Dermis microvascular lymphatic vessel endothelial cell (primary cell): Measurements from ENCODE around the gene FARS2. TPM values are rescaled to one million over a fixed set of nuclear protein-coding genes. Genes with fewer than 3 reads are reported as not detected.

Experiments used
- DNase-seq, 2 donors: peaks; one replicate each; pipeline versions ENCODE4 v3.0.0 to v3.0.0-alpha.2; 2010; ENCODE audit warnings: low read depth in 2 of 2
- total RNA-seq: library from RNA; depleted of rRNA; stranded (reverse); fragments of >200 nt; gene quantifications from 2 replicates; pipeline ENCODE4 v1.2.1, GENCODE V29; 2014

The FARS2 gene
- total RNA-seq, 1 donor from 2014 or later, result 26.8 TPM

DNA sequence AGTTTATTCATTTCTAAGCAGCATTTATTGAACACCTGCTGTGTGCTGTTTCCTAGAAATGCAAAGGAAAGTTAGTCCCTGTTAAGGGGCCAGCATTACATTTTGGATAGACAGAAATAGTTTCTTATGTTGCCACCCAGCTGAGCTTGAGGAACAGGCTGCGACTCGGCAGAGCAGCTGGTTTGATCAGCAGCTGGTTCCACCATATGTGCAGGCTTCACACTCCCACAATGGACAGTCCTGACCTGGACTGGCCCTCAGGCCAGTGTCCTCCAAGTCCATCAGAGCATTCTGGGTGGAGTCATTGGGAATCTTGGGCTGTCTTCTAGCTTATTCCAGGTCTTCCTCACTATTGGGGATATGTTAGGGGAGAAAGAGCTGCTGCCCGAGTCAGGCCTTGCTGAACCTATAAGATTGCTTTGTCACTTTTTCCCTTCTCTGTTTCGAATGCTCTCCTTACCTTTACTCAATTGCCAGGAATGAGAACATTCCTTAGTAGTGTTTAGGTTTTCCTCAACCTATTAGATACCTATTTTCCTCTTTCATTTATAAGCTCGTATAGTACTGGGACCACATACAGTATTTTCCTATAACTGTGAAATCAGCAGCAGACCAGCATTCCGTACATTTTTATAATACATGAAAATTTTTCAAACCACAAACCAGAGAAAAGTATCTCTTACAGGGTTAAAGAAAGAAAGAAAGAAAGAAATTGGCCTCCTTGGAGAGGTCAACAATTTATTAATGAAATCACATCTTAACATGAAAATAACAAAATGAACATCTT lies 203.0 kb downstream of the FARS2 start:
- DNase-seq, result no peak

DNA sequence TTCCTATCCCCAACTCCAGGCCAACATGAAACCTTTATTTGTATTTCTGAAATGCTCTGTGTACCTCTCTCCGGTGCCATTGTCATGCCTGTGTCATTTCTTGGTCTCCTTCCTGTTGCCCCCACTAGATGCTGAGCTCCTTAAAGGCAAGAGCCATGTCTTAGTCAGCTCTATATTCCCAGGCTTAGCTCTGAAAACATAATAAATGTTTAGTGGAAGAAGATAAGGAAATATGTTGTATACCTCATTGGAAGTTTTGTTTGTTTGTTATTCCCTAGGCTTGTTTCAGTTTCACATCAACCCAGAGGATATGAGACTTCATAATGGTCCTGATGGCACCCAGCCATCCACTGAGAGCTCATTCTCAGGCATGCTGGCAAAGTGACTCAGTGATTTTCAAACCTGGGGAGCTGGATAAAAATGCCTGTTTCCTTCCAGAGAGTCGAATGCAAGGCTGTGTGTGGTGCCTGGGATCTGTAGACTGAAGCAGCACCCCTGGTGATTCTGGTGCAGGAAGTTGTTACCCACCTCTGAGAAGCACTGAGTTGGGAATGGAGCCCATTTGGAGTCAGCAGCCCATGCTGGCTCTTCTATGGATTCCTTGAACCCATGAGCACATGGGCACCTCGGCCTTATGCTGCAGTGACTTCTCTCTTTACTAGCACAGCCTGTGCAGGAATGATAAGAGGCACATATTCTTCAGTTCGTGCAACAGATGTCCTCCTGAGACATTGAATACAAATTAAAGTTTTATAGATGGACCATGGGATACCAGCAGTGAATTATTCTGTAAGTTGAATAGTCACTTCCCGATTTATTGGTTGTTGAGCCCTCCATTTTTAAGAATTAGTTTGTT lies 205.2 kb downstream of the FARS2 start:
- peak in 1 of 2 donors; percentile 53 for DNase-seq

DNA sequence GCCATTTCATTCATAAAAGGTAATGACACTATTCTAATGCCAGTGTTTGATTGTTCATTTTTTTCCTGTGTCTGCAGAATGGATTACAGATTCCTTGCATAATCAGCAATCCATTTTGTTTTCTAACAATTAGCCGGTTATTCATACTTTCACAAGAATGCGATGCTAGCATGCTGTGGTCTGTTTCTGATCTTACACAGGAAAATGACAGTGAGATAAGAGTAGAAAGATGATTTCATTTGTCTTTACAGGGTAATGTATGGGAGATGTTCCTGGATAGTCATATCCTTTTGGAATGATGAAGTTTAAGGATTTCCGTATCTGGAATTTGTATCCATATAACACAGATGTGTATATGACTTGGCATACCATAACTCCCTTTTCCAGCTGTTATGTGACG lies 207.3 kb downstream of the FARS2 start:
- DNase-seq, result no peak

DNA sequence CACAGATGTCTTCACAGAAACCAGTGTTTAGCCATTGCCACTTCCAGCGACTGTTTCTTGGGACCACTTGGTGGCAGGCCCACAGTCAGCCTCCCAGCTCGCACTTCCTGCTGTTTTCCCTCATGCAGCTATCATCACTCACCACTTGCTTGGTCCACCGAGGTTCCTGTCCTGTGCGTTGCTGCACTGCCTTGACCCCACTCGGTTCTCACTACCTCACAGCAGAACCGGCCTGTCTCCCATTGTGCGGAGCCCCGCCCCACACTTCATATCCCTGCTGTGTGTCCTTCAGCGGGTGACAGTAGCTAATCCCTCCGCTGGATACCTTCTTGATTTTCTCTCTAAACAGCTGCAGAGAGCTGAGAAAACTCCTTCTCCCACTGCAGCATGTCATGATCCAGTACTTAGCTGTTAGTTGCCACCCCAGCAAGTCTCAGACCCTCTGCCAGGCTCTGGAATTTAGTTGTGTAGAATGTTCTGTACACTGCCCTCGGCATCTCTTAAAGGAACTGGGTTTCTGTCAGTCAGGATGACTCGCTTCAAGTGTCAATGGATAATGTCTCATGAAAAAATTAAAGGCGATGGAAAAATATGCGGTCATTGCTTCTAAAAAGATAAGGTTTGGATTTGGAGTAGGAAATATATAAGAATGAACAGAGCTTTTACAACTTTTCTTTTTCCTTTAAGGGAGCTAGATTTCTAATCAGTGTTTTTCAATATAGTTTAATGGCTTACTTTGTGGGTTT lies 208.0 kb downstream of the FARS2 start:
- peak in 1 of 2 donors; percentile 23 for DNase-seq

DNA sequence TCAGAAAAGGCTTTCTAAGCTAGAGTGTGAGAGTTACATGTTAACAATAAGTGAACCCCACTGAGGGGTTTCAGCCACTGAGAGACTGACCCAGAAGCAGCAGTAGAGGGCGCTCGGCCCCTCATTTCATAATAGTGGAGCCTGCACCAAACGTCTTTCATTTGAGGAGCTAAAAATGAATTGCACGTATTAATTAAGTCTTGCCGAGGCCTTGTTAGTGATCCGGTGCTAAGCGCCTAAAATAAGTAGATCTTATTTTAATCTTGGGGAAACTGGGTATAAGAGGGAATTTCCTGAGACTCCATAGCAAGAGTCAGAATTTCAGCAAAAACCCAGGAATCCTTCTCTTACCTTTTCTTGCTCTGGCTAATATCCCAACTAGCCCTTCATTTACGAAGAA lies 209.7 kb downstream of the FARS2 start:
- DNase-seq, result peak; percentile 36 to 71

DNA sequence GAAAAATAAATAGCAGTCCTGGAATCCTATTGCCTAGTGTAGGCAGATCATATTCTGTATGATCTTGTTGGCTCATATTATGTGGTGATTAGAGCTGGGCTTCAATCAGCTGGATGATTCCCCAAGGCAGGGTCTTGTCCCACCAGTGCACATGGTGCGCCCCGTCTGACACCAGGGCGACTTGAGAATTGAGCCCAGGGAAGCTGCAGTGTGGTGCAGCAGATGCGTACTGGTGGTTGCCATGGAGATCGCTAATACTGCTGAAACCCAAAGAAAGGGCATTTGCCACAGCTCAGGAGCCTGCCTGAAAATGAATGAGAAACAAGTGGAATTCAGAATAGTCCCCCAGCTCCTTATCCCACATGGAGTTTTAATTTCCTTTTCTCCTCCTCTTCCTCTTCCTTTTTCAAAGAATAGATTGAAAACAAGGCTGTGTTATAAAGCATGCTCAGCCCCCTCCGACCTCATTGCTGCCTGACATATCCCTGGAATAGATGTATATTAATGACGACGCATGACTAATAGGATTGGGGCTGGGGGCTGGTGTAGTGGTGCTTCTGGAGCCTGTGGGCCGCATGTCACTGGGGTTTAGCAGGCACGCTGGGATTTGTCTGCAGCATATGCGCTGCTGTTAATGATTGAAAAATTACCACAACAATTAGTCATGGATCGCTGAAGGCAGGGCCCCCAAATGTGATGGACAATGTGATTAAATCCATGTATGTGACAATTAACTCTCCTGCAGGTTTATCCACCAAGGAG lies 210.5 kb downstream of the FARS2 start:
- DNase-seq, result no peak

DNA sequence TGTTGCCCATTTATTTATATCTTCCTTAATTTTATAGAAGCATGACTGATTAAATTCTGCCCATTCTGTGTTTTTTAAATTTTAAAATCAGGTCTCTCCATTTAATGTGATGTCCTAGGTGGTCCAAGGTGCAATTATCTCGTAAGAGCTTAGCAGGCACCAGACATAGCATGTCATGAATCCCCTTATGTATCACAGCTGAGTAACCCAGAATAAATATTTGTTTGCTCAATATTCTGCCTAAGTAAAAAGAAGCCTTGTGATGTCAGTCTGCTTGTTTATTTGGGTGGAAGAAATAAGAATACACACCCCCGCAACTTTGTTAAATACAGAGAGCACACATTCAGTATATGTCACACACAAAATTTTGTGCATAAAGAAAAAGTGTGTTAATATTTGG lies 211.3 kb downstream of the FARS2 start:
- no peak for DNase-seq

DNA sequence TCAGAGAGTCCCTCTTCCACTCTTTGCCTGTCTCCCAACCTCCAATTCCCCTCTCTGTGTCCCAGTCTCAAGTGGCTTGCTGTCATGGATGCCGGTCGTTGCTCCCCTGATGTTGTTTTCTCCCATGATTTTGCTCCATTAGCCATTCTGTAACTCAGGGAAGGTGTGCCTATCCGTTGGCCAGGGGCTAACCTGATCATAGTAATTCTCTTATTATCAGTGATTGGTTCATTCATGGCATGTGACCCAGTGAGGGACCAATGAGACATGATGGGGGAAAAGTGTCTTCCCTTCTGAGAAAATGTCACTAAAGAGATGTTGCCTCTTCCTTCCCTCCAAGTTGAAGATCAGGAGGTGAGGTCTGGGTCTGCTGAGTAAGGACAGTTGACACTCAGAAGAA lies 214.5 kb downstream of the FARS2 start:
- DNase-seq, result no peak

DNA sequence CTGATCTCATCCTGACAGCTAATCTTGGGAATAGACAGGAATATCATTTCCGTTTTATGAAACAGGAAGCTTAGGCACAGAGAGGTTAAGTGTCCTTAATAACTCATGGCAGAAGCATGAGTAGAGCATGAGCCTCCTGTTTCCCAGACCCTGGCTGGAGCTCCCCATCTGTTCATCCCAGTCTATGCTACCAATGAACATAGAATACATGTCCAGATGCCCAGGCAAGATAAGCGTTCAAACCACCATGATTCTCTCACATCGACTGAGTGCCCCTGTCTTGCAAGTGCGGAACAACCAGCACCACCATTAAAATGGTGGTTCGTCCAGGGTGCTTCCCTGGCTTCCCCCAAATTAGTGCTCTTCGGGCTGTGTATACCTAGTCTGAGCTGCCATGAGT lies 217.1 kb downstream of the FARS2 start:
- peak in 1 of 2 donors; percentile 22 for DNase-seq

DNA sequence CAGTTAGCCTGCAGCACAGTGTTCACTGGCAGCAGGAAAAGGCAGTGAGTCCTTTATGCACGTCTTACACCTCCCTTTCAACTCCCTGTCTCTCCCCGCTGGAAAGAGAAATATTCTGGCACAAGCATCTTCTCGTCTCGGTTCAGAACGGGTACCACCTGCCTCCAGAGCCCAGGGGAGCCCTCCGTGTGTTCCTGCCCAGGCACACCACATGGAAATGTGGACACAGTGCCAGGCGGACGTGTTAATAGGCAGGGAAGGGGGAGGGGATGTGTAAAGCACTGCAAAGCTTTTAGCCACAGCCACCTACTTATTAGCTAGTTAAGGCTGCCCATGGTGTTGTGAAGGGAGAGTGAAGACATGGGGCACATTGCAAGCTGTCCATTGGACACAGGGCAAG lies 219.7 kb downstream of the FARS2 start:
- DNase-seq, result no peak

DNA sequence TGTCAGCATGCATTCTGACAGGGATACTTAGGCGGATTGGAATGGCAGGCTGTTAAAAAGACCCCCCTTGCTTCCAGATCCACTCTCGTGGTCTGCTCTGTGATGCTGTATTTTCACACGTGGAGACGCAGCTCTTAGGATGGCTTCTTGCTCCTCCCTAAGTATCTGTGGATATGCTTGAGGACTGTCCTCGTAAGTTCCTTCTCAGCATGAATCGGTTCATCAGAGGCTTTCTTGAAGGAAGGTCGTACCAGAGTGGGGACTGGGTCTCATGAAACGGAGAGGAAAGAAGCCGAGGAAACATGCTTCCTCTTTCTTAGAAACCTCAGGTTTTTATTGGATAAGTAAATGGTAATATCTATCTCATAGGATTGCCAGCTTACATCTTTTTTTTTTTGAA lies 220.4 kb downstream of the FARS2 start:
- DNase-seq, result no peak

DNA sequence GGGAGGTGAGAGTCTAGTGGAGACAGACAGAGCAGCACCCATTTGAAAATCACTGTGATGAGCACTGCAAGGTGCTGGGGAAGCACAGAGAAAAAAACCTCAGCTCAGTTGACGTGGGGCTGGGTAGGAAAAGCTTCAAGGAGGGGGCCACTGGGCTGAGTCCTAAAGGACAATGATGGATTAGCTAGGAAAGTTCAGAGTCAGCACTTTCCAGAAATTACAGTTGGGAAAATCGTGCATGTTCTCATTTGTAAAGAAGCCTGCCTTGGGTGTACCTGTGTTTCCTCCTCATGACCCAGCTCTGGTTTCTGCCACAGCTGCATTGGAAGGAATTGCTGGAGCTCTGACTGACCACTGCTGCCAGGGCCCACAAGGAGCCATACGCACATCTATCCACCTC lies 221.3 kb downstream of the FARS2 start:
- no peak for DNase-seq

DNA sequence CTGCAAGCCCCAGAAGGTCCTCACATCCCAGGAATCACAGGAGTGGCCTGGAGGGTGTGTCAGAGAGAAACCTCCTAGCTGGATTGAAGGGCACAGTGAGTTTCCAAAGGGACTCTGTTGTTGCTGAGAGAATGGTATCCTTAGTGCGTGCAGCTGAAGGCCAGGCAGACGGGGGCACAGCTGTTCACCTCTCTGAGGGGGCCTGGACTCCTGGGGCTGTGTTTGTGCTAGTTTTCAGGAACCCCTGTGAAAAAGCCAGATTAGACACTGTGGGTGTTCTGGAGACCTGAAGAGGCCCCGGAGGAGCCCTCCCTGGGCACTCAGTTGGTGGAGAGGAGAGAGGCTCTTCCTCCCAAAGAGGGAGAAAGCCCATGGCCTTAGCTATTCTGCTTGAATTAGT lies 223.4 kb downstream of the FARS2 start:
- DNase-seq, result no peak

DNA sequence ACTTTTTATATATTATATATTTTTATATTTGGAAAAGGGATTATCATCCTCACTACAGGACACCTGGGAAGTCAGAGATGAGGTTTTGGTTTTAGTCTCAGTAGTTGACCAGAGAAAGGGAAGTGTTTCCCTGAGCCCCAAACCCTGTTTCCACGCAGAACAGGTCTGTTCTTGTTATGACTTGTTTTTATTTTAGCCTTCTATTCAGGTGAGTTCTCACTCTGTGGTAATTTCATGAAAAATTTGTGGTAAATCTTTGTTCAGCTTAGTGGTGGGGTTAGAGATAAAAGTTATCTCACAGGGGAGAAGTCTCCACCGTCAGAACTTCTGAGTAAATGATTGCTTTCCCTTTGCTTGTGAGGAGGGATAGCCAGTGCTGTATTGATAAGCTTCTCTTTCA lies 224.9 kb downstream of the FARS2 start:
- no peak for DNase-seq

DNA sequence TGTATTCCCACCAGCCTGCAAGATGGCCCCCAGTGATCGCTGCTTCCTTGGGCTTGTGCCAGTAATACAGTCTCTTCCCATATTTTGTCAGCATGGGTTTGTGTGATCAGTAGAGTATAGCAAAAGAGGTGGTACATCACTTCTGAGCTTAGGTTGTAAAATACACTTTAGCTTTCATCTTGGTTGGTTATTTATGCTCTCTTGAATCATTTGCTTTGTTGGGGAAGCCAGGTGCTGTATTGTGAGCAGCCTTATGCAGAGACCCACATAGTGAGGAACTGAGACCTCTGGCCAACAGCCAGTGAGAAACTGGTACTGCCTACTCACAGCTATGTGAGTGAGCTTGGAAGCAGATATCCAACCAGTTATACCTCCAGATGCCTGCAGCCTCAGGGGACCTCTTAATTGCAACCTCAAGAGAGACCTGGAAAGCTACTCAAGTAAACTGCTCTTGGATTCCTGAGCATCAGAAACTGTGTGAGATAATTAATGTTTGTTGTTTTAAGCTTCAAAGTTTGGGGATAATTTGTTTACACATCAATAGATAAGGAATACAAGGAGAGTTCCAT lies 229.3 kb downstream of the FARS2 start:
- DNase-seq, result no peak

DNA sequence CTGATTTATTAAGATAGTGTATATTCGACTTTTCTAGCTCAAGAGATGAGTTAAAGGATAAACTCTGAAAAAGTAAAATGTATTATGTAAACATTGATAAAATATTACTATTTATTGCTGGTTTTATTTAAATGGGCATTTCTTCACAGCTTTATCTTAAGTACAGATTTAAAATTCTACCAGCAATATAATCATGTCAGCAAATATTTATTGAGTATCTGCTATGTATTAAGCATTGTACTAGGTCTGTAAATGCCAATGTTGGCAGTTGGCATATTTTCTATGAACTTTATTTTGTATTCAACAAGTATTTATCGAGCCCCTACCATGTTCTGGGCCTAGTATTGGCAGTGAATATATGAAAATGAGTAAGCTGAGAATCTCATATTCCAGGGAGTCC lies 231.0 kb downstream of the FARS2 start:
- no peak for DNase-seq

DNA sequence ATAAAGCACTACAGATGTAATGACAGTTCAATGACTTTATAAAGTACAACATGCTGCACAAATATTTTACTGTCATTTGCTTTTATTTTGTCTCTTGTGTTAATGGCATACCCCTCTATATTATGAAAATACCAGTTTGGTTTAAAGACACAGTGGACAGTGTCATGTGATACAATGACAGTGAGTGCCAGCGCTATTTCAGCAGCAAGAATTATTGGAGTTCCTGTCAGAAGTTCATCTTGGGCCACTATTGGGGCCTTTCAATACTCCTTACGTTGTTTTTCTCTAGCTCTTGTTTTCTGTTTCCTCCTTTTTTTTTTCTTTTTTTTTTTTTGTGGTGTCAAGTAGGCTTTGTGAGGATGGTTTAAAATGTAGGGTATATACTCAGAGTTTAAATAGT lies 232.5 kb downstream of the FARS2 start:
- no peak for DNase-seq

DNA sequence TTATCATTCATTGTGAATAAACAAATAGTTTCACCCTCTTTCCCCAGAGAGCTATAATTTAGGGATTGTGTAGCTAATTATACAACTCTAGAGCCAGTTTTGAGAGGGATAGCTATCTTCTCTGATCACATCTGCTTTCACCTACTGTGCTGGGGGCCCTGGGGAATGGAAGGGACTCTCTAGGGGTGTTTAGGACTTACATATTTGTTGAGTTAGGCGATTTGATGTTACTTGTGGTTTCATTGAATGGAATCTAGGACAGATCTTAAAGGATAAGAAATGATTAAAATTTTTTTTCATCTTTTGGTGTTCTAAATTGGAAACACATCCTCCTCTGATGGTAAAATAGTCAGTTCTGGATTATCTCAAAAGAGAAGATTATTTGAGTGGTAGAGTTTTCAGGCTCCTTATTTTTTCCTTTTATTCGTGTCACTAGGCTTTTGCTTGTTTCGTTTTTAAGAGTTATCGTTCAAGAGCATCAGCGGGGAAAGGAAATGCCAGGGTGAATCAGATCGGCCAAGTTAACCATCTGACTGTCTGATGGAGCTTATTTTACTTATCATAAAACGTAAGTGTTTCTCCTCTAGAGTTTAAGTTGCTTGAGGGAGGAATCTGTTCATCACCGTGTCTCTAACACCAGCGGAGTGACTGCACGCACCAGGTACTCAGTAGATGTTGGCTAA lies 236.7 kb downstream of the FARS2 start:
- peak; percentile 16 to 74 for DNase-seq

DNA sequence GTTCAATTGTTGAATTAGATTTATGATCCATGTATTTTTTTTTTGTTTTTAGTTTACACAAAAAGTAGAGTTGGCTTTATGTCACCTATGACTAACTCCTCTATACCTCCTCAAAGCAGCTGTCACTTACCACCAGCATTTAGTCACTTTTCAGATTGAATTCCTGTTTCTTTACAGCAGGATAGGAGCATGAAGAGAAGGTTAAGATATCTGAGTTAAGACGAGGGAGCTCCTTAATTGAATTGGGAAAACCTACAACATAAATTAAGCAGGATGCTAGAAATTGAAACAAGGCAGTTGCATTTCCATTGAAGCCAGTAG lies 237.2 kb downstream of the FARS2 start:
- peak in 1 of 2 donors; percentile 46 for DNase-seq

DNA sequence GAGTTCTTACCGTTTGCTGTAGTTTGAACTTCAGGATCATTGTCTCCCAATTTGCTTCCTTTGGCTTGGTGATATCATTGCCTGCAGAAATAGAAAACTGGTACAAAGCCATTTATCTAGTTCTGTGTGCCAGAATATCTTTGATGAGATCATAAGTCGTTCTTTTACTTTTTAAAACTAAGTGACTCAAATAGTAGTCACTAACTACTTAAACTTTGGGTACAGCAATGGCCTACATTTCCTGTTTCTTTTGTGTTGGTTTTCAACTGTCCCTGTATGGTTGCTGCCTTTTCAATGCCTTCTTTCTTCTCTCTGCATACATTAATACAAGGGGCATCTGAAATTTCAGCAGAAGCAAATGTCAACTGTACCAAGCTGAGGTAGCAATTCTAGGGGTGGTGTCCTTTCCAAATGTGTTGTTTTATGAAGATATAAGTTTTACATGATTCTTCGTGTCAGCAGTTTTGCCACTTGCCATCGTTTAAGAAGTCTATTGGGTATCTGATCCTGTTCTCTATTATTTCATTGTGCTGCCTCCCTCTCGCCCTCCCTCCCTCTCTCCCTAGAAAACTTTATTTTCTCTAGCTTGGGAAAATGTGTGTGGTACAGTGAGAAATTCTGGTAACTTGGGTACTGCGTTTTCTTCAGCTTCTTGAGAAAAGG lies 238.5 kb downstream of the FARS2 start:
- peak in 1 of 2 donors; percentile 38 for DNase-seq
